ENCODE results near the gene FAM237A. TPM values are rescaled to one million over a fixed set of nuclear protein-coding genes. Genes with fewer than 3 reads are reported as not detected.

Gene FAM237A
- total RNA-seq, 2 experiments from 2014 or later: not detected

DNA sequence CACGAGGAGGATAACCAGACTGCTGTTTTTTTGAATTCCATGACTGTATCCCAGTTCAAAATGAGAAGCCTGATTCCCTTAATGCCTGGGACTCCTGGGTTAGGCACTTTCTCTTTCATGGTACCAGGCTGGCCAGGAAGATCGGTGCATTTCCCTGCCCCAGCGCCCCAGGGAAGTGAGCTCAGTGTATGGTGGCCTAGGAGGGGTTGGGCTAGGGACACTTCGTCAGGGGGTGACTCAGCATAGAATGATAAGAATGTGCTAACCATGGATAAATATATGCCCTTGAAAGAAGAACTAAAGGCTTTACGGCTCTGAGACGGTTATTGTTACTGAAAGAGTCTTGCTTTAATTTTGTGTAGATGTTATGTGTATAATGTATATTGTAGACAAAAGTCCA is 27.5 kb upstream of the FAM237A start:
- no peak overlapping the region for H3K4me3 ChIP-seq (ENCODE audit: low read length)
- ChIA-PET CTCF (no interaction called here), POLR2A (no interaction called here)

DNA sequence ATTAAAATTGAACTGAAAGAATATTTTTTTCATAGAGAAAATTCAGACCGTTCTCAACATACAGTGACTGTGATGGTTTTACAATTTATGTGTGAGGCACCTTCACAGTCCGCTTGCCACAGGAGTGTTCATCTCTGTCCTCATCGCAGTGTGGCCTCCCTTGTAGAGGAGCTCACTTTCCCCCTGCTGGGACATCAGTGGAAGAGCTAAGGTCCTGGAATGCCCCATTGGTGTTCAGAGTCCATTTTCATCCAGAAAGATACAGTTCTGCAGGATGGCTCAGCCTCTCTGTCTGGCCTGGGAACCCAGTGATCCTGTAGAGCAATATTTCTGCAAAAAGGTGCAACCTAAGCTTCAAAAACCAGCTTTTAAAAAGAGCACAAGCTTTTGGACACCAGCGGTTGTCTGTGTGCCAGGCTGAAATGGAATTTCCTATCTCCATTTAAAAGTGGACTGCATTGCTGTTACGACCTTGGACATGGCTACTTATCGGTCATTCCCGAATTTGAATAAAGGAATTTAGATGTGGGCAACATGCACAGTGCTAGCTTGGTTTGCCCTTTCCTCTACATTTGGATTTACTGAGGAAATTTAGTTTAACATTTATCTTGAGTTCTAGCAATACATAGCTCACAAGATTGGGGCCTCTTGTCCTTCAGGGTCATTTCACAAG is 26.7 kb upstream of the FAM237A start:
- intact Hi-C loops (cut with DNase I, micrococcal nuclease): no loop called here
- no peak for ATAC-seq (ENCODE audit: poor library complexity)

More for the DNA sequence above, 27.5 kb upstream of the FAM237A start:
- H3K4me1 ChIP-seq (ENCODE audit: insufficient read depth, low read length): no peaks in the 10 kb centered on the region
- ATAC-seq (ENCODE audit: poor library complexity) (no peak), DNase-seq (no peak)
- no peaks in the 10 kb centered on the region for H3K27me3 Mint-ChIP-seq
- intact Hi-C loops (cut with DNase I, micrococcal nuclease): no loop called here
- H3K9me3 Mint-ChIP-seq: no peaks in the 10 kb centered on the region
- H3K4me3 Mint-ChIP-seq: no peak overlapping the region
- no peaks in the 10 kb centered on the region for H3K27me3 ChIP-seq (ENCODE audit: control insufficient read depth in 1 of 2, insufficient read depth in 2 of 2, low read length in 2 of 2)
- TF ChIP-seq CTCF (IDR thresholded peaks at IDR 0.05): no peak
- H3K9me3 ChIP-seq (ENCODE audit: control insufficient read depth in 1 of 2, insufficient read depth in 1 of 2, low read length in 2 of 2): no peaks in the 10 kb centered on the region
- no peaks in the 10 kb centered on the region for H3K36me3 ChIP-seq (ENCODE audit: insufficient read depth, low read length)
- no peak overlapping the region for H3K27ac Mint-ChIP-seq
- H3K4me1 Mint-ChIP-seq (ENCODE audit: low read depth): no peaks in the 10 kb centered on the region
- H3K27ac ChIP-seq (ENCODE audit: low read depth in 1 of 2, low read length in 2 of 2): no peak overlapping the region
- no peaks in the 10 kb centered on the region for H3K36me3 Mint-ChIP-seq (ENCODE audit: low read depth)

GRCh38 chr2:206616151-206616550 is 26.1 kb upstream of the FAM237A start:
- no peaks in the 10 kb centered on the region for H3K9me3 Mint-ChIP-seq

More for the DNA sequence above, 26.7 kb upstream of the FAM237A start:
- Mint-ChIP-seq H3K4me1 (ENCODE audit: low read depth) (no peaks in the 10 kb centered on the region), H3K9me3 (no peaks in the 10 kb centered on the region), H3K27ac (no peak overlapping the region), H3K4me3 (no peak overlapping the region), H3K36me3 (ENCODE audit: low read depth) (no peaks in the 10 kb centered on the region), H3K27me3 (no peaks in the 10 kb centered on the region)
- Histone ChIP-seq H3K4me3 (ENCODE audit: low read length) (no peak overlapping the region), H3K27me3 (ENCODE audit: control insufficient read depth in 1 of 2, insufficient read depth in 2 of 2, low read length in 2 of 2) (no peaks in the 10 kb centered on the region), H3K9me3 (ENCODE audit: control insufficient read depth in 1 of 2, insufficient read depth in 1 of 2, low read length in 2 of 2) (no peaks in the 10 kb centered on the region), H3K27ac (ENCODE audit: low read depth in 1 of 2, low read length in 2 of 2) (no peak overlapping the region), H3K4me1 (ENCODE audit: insufficient read depth, low read length) (no peaks in the 10 kb centered on the region), H3K36me3 (ENCODE audit: insufficient read depth, low read length) (no peaks in the 10 kb centered on the region)
- no peak for TF ChIP-seq CTCF (IDR thresholded peaks at IDR 0.05)
- POLR2A ChIA-PET: no interaction called here
- DNase-seq: no peak
- CTCF ChIA-PET: no interaction called here

More at GRCh38 chr2:206616151-206616550, 26.1 kb upstream of the FAM237A start:
- ATAC-seq (ENCODE audit: poor library complexity) (no peak), DNase-seq (no peak)
- intact Hi-C loops (cut with DNase I, micrococcal nuclease): no loop called here
- TF ChIP-seq CTCF (IDR thresholded peaks at IDR 0.05): no peak
- no peaks in the 10 kb centered on the region for H3K9me3 ChIP-seq (ENCODE audit: control insufficient read depth in 1 of 2, insufficient read depth in 1 of 2, low read length in 2 of 2)
- H3K27ac ChIP-seq (ENCODE audit: low read depth in 1 of 2, low read length in 2 of 2): no peak overlapping the region
- ChIA-PET CTCF (no interaction called here), POLR2A (no interaction called here)
- H3K27me3 ChIP-seq (ENCODE audit: control insufficient read depth in 1 of 2, insufficient read depth in 2 of 2, low read length in 2 of 2): no peaks in the 10 kb centered on the region
- Mint-ChIP-seq H3K27ac (no peak overlapping the region), H3K36me3 (ENCODE audit: low read depth) (no peaks in the 10 kb centered on the region), H3K4me3 (no peak overlapping the region), H3K4me1 (ENCODE audit: low read depth) (no peaks in the 10 kb centered on the region), H3K27me3 (no peaks in the 10 kb centered on the region)
- no peaks in the 10 kb centered on the region for H3K36me3 ChIP-seq (ENCODE audit: insufficient read depth, low read length)
- H3K4me3 ChIP-seq (ENCODE audit: low read length): no peak overlapping the region
- no peaks in the 10 kb centered on the region for H3K4me1 ChIP-seq (ENCODE audit: insufficient read depth, low read length)
